Erythroblast (primary cell): ENCODE results near the gene OXSR1.

ENCODE experiments used
- GATA1 ChIP-seq: IDR thresholded peaks from 2 replicates; pipeline ENCODE4 v1.6.1; 2011; ENCODE audit warnings: low read depth, mild to moderate bottlenecking, control low read depth, low read length, moderate library complexity
- POLR2A ChIP-seq: IDR thresholded peaks from 2 replicates; pipeline ENCODE4 v1.6.1; 2011; ENCODE audit warnings: mild to moderate bottlenecking, low read length

DNA sequence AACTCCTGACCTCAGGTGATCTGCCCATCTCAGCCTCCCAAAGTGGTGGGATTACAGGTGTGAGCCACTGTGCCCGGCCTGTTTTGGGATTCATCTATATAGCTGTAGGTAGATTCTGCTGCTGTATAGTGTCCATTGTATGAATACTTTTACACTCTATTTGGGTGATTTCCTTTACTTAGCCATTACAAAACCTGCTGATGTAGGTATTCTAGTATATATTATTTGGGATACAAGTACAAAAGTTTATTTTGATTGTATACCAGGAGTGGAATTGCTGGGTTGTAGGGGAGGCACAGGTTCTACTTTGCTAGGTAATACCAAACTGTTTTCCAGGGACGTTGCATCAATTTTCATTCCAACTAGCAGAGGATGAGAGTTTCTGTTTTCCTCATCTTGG is 9.5 kb upstream of the OXSR1 start:
- TF ChIP-seq POLR2A (no peak), GATA1 (no peak)
